Panc1 (cell line): ENCODE results near the gene COA6. TPM values are rescaled to one million over a fixed set of nuclear protein-coding genes. Genes with fewer than 3 reads are reported as not detected.

Source experiments
- ATAC-seq: fragments of 200-7000 bp; cut with Tn5 transposase; 2 replicates; pipeline ENCODE4 v1.9.1; 2020; ENCODE audit warnings: mild to moderate bottlenecking, moderate library complexity
- Bru-seq: library from RNA; stranded (reverse); fragments of 400-500 nt; gene quantifications from one replicate; lab custom pipeline; 2021; lab: Mats Ljungman, UMichigan
- BruChase-seq, 2 experiments: library from RNA; stranded (reverse); fragments of 400-500 nt; gene quantifications; one replicate each; lab custom pipeline; 2021; lab: Mats Ljungman, UMichigan
- BruUV-seq: library from RNA; stranded (reverse); fragments of 400-500 nt; replicated peaks from 2 replicates; lab custom pipeline; 2021; lab: Mats Ljungman, UMichigan
- CTCF ChIA-PET: fragments of 300-600 bp; sonication (Branson Sonifier 250); formaldehyde crosslinking; loops from one replicate; lab custom pipeline; 2022; ENCODE audit warnings: antibody characterized with exemption; lab: Charles Lee
- POLR2A ChIA-PET: fragments of 300-600 bp; sonication (Branson Sonifier 250); formaldehyde crosslinking; loops from one replicate; lab custom pipeline; 2022; ENCODE audit warnings: antibody characterized with exemption; lab: Charles Lee
- DNase-seq: peaks from one replicate; pipeline ENCODE4 v3.0.0-alpha.2; 2010; ENCODE audit warnings: low read depth, low spot score
- H3K27ac ChIP-seq: 2 replicates; pipeline ENCODE4 v1.5.1; 2011; ENCODE audit warnings: mild to moderate bottlenecking, low read length, inconsistent platforms
- H3K27me3 ChIP-seq: fragments of 200-500 bp; sonication (Bioruptor generic); 2 replicates; pipeline ENCODE4 v1.6.0; 2014; ENCODE audit warnings: low read length, inconsistent platforms; ENCODE audit not compliant: control insufficient read depth, insufficient read depth
- H3K36me3 ChIP-seq: fragments of 200-500 bp; sonication (Bioruptor generic); 2 replicates; pipeline ENCODE4 v1.5.1; 2014; ENCODE audit warnings: inconsistent platforms, mild to moderate bottlenecking, low read length, moderate library complexity; ENCODE audit not compliant: control insufficient read depth, insufficient read depth
- H3K4me1 ChIP-seq: 2 replicates; pipeline ENCODE4 v1.5.1; 2011; ENCODE audit warnings: inconsistent platforms, mild to moderate bottlenecking, low read length, moderate library complexity; ENCODE audit not compliant: control insufficient read depth, insufficient read depth
- H3K4me3 ChIP-seq, 2 experiments: 2 replicates each; pipeline ENCODE4 v1.5.1; 2011 to 2012; ENCODE audit warnings: low read depth in 2 of 2, low read length in 2 of 2, mild to moderate bottlenecking in 2 of 2, inconsistent platforms in 1 of 2, moderate library complexity in 1 of 2
- H3K9me3 ChIP-seq: fragments of 200-500 bp; sonication (Bioruptor generic); 2 replicates; pipeline ENCODE4 v1.5.1; 2014; ENCODE audit warnings: low read depth, mild to moderate bottlenecking, inconsistent platforms, low read length, moderate library complexity; ENCODE audit not compliant: control insufficient read depth, insufficient read depth
- CTCF ChIP-seq: fragments of 450-650 bp; IDR thresholded peaks from 2 replicates; pipeline ENCODE4 v1.5.1; 2017; ENCODE audit warnings: mild to moderate bottlenecking
- POLR2AphosphoS5 ChIP-seq: IDR thresholded peaks from 2 replicates; pipeline ENCODE4 v1.6.1; 2012; ENCODE audit warnings: mild to moderate bottlenecking, low read depth, low read length, moderate library complexity
- REST ChIP-seq, 2 experiments: IDR thresholded peaks; 2 replicates each; pipeline ENCODE4 v1.6.1; 2011 to 2012; ENCODE audit warnings: low read depth in 2 of 2, control low read depth in 1 of 2, low read length in 1 of 2, mild to moderate bottlenecking in 1 of 2, moderate library complexity in 1 of 2; ENCODE audit not compliant: insufficient read depth in 1 of 2
- SIN3A ChIP-seq: IDR thresholded peaks from 2 replicates; pipeline ENCODE4 v1.6.1; 2012; ENCODE audit warnings: low read depth, mild to moderate bottlenecking, low read length, moderate library complexity, borderline replicate concordance; ENCODE audit not compliant: insufficient read depth
- TCF7L2 ChIP-seq: IDR thresholded peaks from 2 replicates; pipeline ENCODE4 v1.6.1; 2011; ENCODE audit warnings: mild to moderate bottlenecking, low read depth, low read length, inconsistent platforms
- in situ Hi-C: cut with HindIII; loops from 2 replicates; pipeline ENCODE4 v1.10.0; 2016; ENCODE audit warnings: low sequenced_read_pairs, low pct_unique_long_range_greater_than_20kb
- intact Hi-C: fragments of 100-400 bp; cut with micrococcal nuclease; formaldehyde crosslinking; loops from one replicate; pipeline ENCODE4 v1.10.0; 2022; ENCODE audit not compliant: unreplicated experiment
- long read RNA-seq: library from polyadenylated mRNA; unstranded; transcript quantifications from one replicate; pipeline ENCODE4 v2.0.0, GENCODE V29; 2021; ENCODE audit not compliant: unreplicated experiment
- polyA plus RNA-seq: library from polyadenylated mRNA; unstranded; fragments of >200 nt; gene quantifications from one replicate; pipeline ENCODE4 v1.2.1, GENCODE V29; 2012; ENCODE audit warnings: missing spikeins; ENCODE audit not compliant: insufficient read length
- total RNA-seq: library from RNA; stranded (reverse); gene quantifications from one replicate; pipeline ENCODE4 v1.2.1, GENCODE V29; 2021; ENCODE audit not compliant: unreplicated experiment

Gene COA6, protein sequence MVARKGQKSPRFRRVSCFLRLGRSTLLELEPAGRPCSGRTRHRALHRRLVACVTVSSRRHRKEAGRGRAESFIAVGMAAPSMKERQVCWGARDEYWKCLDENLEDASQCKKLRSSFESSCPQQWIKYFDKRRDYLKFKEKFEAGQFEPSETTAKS
- total RNA-seq (50.1 TPM), Bru-seq, nascent RNA (percentile 80 among the genes with signal in this experiment), BruChase-seq, experiment 1, labeled RNA remaining after a 2-hour chase (percentile 68 among the genes with signal in this experiment), BruChase-seq, experiment 2, labeled RNA remaining after a 6-hour chase (percentile 75 among the genes with signal in this experiment)
- 34.4 TPM for polyA plus RNA-seq
- long read RNA-seq, transcript COA6-203 (3 exons, 710 nt): major isoform, 25 of 56 reads
- long read RNA-seq, transcript COA6-201 (2 exons, 1,013 nt): minor isoform, 15 of 56 reads
- long read RNA-seq, partial matches to known transcripts: 15 of 56 reads
- long read RNA-seq, other reads (novel, unspliced or antisense): 1 of 56 reads

- peak within 1 kb of the TSS; percentile 99 for H3K27ac ChIP-seq
Observed at GRCh38 chr1:234373064-234373958, at the start of gene COA6. TSS of gene COA6 (plus strand) at chr1:234373456. CDS start at chr1:234373467, 11 bp downstream.

More at GRCh38 chr1:234373064-234373958, at the start of gene COA6:
- in situ Hi-C loops: no loop called here
- peak within 1 kb of the TSS; percentile 94 to 97 for H3K4me3 ChIP-seq
- H3K4me1 ChIP-seq: peaks cover 7% of the 10 kb centered on the region
- POLR2A ChIA-PET: interaction anchor here (0.6 to 0.9 kb wide), 2 partner anchors 53 to 341 kb away, joined by 4 read pairs; no protein-coding TSS in a partner anchor
- no peaks in the 10 kb centered on the region for H3K27me3 ChIP-seq
- peak; percentile 99 for ATAC-seq
- CTCF ChIA-PET: interaction anchor here (0.6 kb wide), 1 partner anchor 730 kb away, joined by 7 read pairs; no protein-coding TSS in a partner anchor
- peak; percentile 89 for DNase-seq
- H3K36me3 ChIP-seq: peaks cover 16% of the 10 kb centered on the region
- peak in 1 of 2 experiments; percentile 41; a peak in 1 of 4 replicates for TF ChIP-seq REST (IDR thresholded peaks at IDR 0.05; ENCODE audit: insufficient read depth in 1 of 2, low read depth in 2 of 2, low read length in 1 of 2)
- TF ChIP-seq TCF7L2: peak; percentile 75
- no peak for TF ChIP-seq CTCF
- peak; percentile 70; the same call in 1 of the 2 replicates for TF ChIP-seq SIN3A
- TF ChIP-seq POLR2AphosphoS5: peak; percentile 98
- H3K9me3 ChIP-seq: no peaks in the 10 kb centered on the region
- no TSS peak for BruUV-seq
- intact Hi-C loops: no loop called here
